RWPE2 (cell line): ENCODE data around the gene TMEM38B.
A peak's percentile ranks its signal among the peaks of the same experiment; 100 is the strongest.

Source experiments
- ATAC-seq: fragments of 200-7000 bp; cut with Tn5 transposase; 3 replicates; pipeline ENCODE4 v1.9.1; 2021; ENCODE audit warnings: low read depth
- DNase-seq: peaks from one replicate; pipeline ENCODE4 v3.0.0-alpha.2; 2020; ENCODE audit warnings: low spot score
- H3K27ac ChIP-seq: fragments of 450-650 bp; 2 replicates; pipeline ENCODE4 v1.5.1; 2017; ENCODE audit warnings: mild to moderate bottlenecking; ENCODE audit not compliant: poor library complexity, severe bottlenecking
- H3K27me3 ChIP-seq: fragments of 250-450 bp; sonication (Bioruptor Pico); 2 replicates; pipeline ENCODE4 v1.5.1; 2021; ENCODE audit warnings: mild to moderate bottlenecking, moderate library complexity; ENCODE audit not compliant: insufficient read depth, poor library complexity, severe bottlenecking
- H3K36me3 ChIP-seq: fragments of 250-450 bp; sonication (Bioruptor Pico); 2 replicates; pipeline ENCODE4 v1.5.1; 2020; ENCODE audit warnings: low read depth, mild to moderate bottlenecking, moderate library complexity
- H3K4me1 ChIP-seq: fragments of 250-450 bp; sonication (Bioruptor Pico); 2 replicates; pipeline ENCODE4 v1.5.1; 2021; ENCODE audit warnings: mild to moderate bottlenecking, moderate library complexity; ENCODE audit not compliant: insufficient read depth, poor library complexity, severe bottlenecking
- H3K4me3 ChIP-seq: fragments of 250-450 bp; sonication (Bioruptor Pico); 2 replicates; pipeline ENCODE4 v1.5.1; 2021; ENCODE audit warnings: mild to moderate bottlenecking, moderate library complexity; ENCODE audit not compliant: severe bottlenecking
- H3K9me3 ChIP-seq: fragments of 250-450 bp; sonication (Bioruptor Pico); 2 replicates; pipeline ENCODE4 v1.5.1; 2021; ENCODE audit warnings: mild to moderate bottlenecking, moderate library complexity; ENCODE audit not compliant: severe bottlenecking
- CTCF ChIP-seq: fragments of 450-650 bp; IDR thresholded peaks from one replicate; pipeline ENCODE4 v1.5.1; 2017; ENCODE audit warnings: mild to moderate bottlenecking, moderate library complexity; ENCODE audit not compliant: poor library complexity, severe bottlenecking

Gene TMEM38B

GRCh38 chr9:105681313-105681712 lies 13.0 kb upstream of the TMEM38B start:
- ATAC-seq (no peak), DNase-seq (no peak)
- Histone ChIP-seq H3K27me3 (peaks cover 3% of the 10 kb centered on the region), H3K9me3 (no peaks in the 10 kb centered on the region), H3K27ac (no peak overlapping the region), H3K4me3 (no peak overlapping the region), H3K36me3 (no peaks in the 10 kb centered on the region), H3K4me1 (no peaks in the 10 kb centered on the region)
- no peak for TF ChIP-seq CTCF

GRCh38 chr9:105681724-105682123 lies 12.6 kb upstream of the TMEM38B start:
- Histone ChIP-seq H3K27me3 (peaks cover 3% of the 10 kb centered on the region), H3K9me3 (no peaks in the 10 kb centered on the region), H3K36me3 (no peaks in the 10 kb centered on the region), H3K4me1 (no peaks in the 10 kb centered on the region), H3K27ac (no peak overlapping the region), H3K4me3 (no peak overlapping the region)
- DNase-seq, result no peak
- TF ChIP-seq CTCF, result no peak
- peak; percentile 73; the same call in 2 of the 3 replicates for ATAC-seq

- H3K4me1 ChIP-seq, result no peaks in the 10 kb centered on the region
- H3K9me3 ChIP-seq, result no peaks in the 10 kb centered on the region
- no peak overlapping the region for H3K27ac ChIP-seq
- no peak overlapping the region for H3K4me3 ChIP-seq
- TF ChIP-seq CTCF, result no peak
- H3K27me3 ChIP-seq, result peaks cover 3% of the 10 kb centered on the region
- no peaks in the 10 kb centered on the region for H3K36me3 ChIP-seq
- DNase-seq, result no peak
- no peak for ATAC-seq
Measured at GRCh38 chr9:105683688-105684275, 10.6 kb upstream of the TMEM38B start.

GRCh38 chr9:105686936-105687335 lies 7.4 kb upstream of the TMEM38B start:
- H3K9me3 ChIP-seq, result no peaks in the 10 kb centered on the region
- ATAC-seq (no peak), DNase-seq (no peak)
- H3K4me3 ChIP-seq, result no peak overlapping the region
- H3K27ac ChIP-seq, result no peak overlapping the region
- no peak for TF ChIP-seq CTCF
- H3K4me1 ChIP-seq, result no peaks in the 10 kb centered on the region
- H3K27me3 ChIP-seq, result peaks cover 9% of the 10 kb centered on the region
- H3K36me3 ChIP-seq, result no peaks in the 10 kb centered on the region

- Histone ChIP-seq H3K4me1 (peaks cover 3% of the 10 kb centered on the region), H3K36me3 (no peaks in the 10 kb centered on the region), H3K27me3 (peaks cover 21% of the 10 kb centered on the region), H3K4me3 (no peak overlapping the region), H3K27ac (no peak overlapping the region), H3K9me3 (no peaks in the 10 kb centered on the region)
- DNase-seq (no peak), ATAC-seq (no peak)
- TF ChIP-seq CTCF, result peak; percentile 54
Measured at GRCh38 chr9:105690742-105691141, 3.6 kb upstream of the TMEM38B start.
